Endodermal cell (in vitro differentiated cells): ENCODE results near the gene CD53. TPM values are rescaled to one million over a fixed set of nuclear protein-coding genes. Genes with fewer than 3 reads are reported as not detected.

Experiments
- DNase-seq: peaks from one replicate; pipeline ENCODE4 v3.0.0-alpha.2; 2017
- H3K27ac ChIP-seq: 2 replicates; pipeline ENCODE4 v1.5.1; 2013; ENCODE audit warnings: mild to moderate bottlenecking, low read depth, low read length, moderate library complexity
- H3K27me3 ChIP-seq: 2 replicates; pipeline ENCODE4 v1.6.1; 2013; ENCODE audit warnings: mild to moderate bottlenecking, low read length, moderate library complexity; ENCODE audit not compliant: insufficient read depth, control insufficient read depth, poor library complexity, severe bottlenecking
- H3K36me3 ChIP-seq: 2 replicates; pipeline ENCODE4 v1.7.0; 2013; ENCODE audit warnings: mild to moderate bottlenecking, low read length, moderate library complexity; ENCODE audit not compliant: control insufficient read depth, insufficient read depth
- H3K4me1 ChIP-seq: one replicate; pipeline ENCODE4 v1.7.0; 2013; ENCODE audit warnings: low read length; ENCODE audit not compliant: control insufficient read depth, insufficient read depth
- H3K4me3 ChIP-seq: 2 replicates; pipeline ENCODE4 v1.5.1; 2013; ENCODE audit warnings: mild to moderate bottlenecking, low read length, moderate library complexity
- H3K9ac ChIP-seq: 2 replicates; pipeline ENCODE4 v1.6.1; 2013; ENCODE audit warnings: mild to moderate bottlenecking, low read length, moderate library complexity; ENCODE audit not compliant: poor library complexity, severe bottlenecking; ENCODE audit errors: extremely low read depth
- H3K9me3 ChIP-seq: 2 replicates; pipeline ENCODE4 v1.6.1; 2013; ENCODE audit warnings: mild to moderate bottlenecking, low read length, moderate library complexity; ENCODE audit not compliant: control insufficient read depth
- H3K27ac Mint-ChIP-seq: 2 replicates; pipeline ENCODE4 v1.8.0; 2020; ENCODE audit warnings: mixed read lengths
- H3K27me3 Mint-ChIP-seq: 2 replicates; pipeline ENCODE4 v1.8.0; 2021; ENCODE audit warnings: mild to moderate bottlenecking, mixed read lengths; ENCODE audit not compliant: insufficient read depth
- H3K36me3 Mint-ChIP-seq: 2 replicates; pipeline ENCODE4 v1.8.0; 2020; ENCODE audit warnings: low read depth, mixed read lengths
- H3K4me1 Mint-ChIP-seq: 2 replicates; pipeline ENCODE4 v1.8.0; 2020; ENCODE audit warnings: mixed read lengths
- H3K4me3 Mint-ChIP-seq: 2 replicates; pipeline ENCODE4 v1.8.0; 2020; ENCODE audit warnings: mild to moderate bottlenecking, moderate library complexity, mixed read lengths
- H3K9me3 Mint-ChIP-seq: 2 replicates; pipeline ENCODE4 v1.8.0; 2020; ENCODE audit warnings: mild to moderate bottlenecking, mixed read lengths
- WGBS, 2 experiments: methylation state at CpG; one replicate each; pipeline versions ENCODE4 v1.1.5 to v1.1.7; 2013; ENCODE audit warnings: missing lambda C conversion rate in 2 of 2, mixed read lengths in 1 of 2; ENCODE audit not compliant: insufficient coverage in 1 of 2, insufficient read length in 1 of 2; 5-methylcytosine and 5-hydroxymethylcytosine counted together
- total RNA-seq, 2 donors: library from RNA; stranded (reverse); fragmentation: NEBNext Ultra II Directional in 1 of 2; extraction: Animal tissue kit (Norgen Biotek cat#: 25700) in 1 of 2; gene quantifications; 2 replicates in 1 of 2; 3 replicates in 1 of 2; pipeline ENCODE4 v1.2.1, GENCODE V29; 2021
- TF ChIP-seq, protein P1 (sequence below): fragments of 200-600 bp; sonication (generic); conservative IDR thresholded peaks from 2 replicates; pipeline ENCODE4 v1.5.0; 2021; ENCODE audit warnings: antibody characterized with exemption, mild to moderate bottlenecking

The CD53 gene
- total RNA-seq, 2 donors from 2014 or later: not detected

- H3K27ac Mint-ChIP-seq: no peak overlapping the region
These were observed 24.7 kb downstream of the CD53 start for GRCh38 chr1:110897681-110898080.

GRCh38 chr1:110898734-110899457 lies 25.9 kb downstream of the CD53 start:
- Histone ChIP-seq H3K4me1 (peaks cover 6% of the 10 kb centered on the region), H3K9me3 (no peaks in the 10 kb centered on the region), H3K9ac (no peak overlapping the region), H3K27ac (no peak overlapping the region), H3K4me3 (no peak overlapping the region), H3K36me3 (no peaks in the 10 kb centered on the region), H3K27me3 (no peaks in the 10 kb centered on the region)
- TF ChIP-seq, protein P1, sequence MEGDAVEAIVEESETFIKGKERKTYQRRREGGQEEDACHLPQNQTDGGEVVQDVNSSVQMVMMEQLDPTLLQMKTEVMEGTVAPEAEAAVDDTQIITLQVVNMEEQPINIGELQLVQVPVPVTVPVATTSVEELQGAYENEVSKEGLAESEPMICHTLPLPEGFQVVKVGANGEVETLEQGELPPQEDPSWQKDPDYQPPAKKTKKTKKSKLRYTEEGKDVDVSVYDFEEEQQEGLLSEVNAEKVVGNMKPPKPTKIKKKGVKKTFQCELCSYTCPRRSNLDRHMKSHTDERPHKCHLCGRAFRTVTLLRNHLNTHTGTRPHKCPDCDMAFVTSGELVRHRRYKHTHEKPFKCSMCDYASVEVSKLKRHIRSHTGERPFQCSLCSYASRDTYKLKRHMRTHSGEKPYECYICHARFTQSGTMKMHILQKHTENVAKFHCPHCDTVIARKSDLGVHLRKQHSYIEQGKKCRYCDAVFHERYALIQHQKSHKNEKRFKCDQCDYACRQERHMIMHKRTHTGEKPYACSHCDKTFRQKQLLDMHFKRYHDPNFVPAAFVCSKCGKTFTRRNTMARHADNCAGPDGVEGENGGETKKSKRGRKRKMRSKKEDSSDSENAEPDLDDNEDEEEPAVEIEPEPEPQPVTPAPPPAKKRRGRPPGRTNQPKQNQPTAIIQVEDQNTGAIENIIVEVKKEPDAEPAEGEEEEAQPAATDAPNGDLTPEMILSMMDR: no peak
- Mint-ChIP-seq H3K4me1 (no peaks in the 10 kb centered on the region), H3K27ac (no peak overlapping the region), H3K36me3 (no peaks in the 10 kb centered on the region), H3K4me3 (no peak overlapping the region), H3K9me3 (no peaks in the 10 kb centered on the region), H3K27me3 (no peaks in the 10 kb centered on the region)
- 83 to 88% methylated on average over 2 to 3 of the region's 3 CpGs for WGBS, 2 experiments
- DNase-seq: no peak

More at GRCh38 chr1:110897681-110898080, 24.7 kb downstream of the CD53 start:
- no peak overlapping the region for H3K27ac ChIP-seq
- H3K4me1 ChIP-seq: peaks cover 6% of the 10 kb centered on the region
- H3K9ac ChIP-seq: no peak overlapping the region
- no peaks in the 10 kb centered on the region for H3K9me3 Mint-ChIP-seq
- H3K36me3 Mint-ChIP-seq: no peaks in the 10 kb centered on the region
- no peaks in the 10 kb centered on the region for H3K9me3 ChIP-seq
- no peaks in the 10 kb centered on the region for H3K27me3 Mint-ChIP-seq
- TF ChIP-seq, protein P1: no peak
- H3K4me1 Mint-ChIP-seq: peaks cover 1% of the 10 kb centered on the region
- no peaks in the 10 kb centered on the region for H3K36me3 ChIP-seq
- no peak overlapping the region for H3K4me3 Mint-ChIP-seq
- DNase-seq: no peak
- H3K27me3 ChIP-seq: no peaks in the 10 kb centered on the region
- H3K4me3 ChIP-seq: no peak overlapping the region
- 77 to 100% methylated on average over 2 of the region's 2 CpGs for WGBS, 2 experiments

- H3K36me3 Mint-ChIP-seq: no peaks in the 10 kb centered on the region
These were observed 26.5 kb downstream of the CD53 start for GRCh38 chr1:110899458-110899843.

More at GRCh38 chr1:110899458-110899843, 26.5 kb downstream of the CD53 start:
- Histone ChIP-seq H3K9me3 (no peaks in the 10 kb centered on the region), H3K9ac (no peak overlapping the region), H3K36me3 (no peaks in the 10 kb centered on the region), H3K27ac (no peak overlapping the region), H3K4me1 (peaks cover 6% of the 10 kb centered on the region), H3K4me3 (no peak overlapping the region), H3K27me3 (no peaks in the 10 kb centered on the region)
- no peak overlapping the region for H3K4me3 Mint-ChIP-seq
- no peaks in the 10 kb centered on the region for H3K27me3 Mint-ChIP-seq
- no peaks in the 10 kb centered on the region for H3K9me3 Mint-ChIP-seq
- 95 to 100% methylated on average over 1 of the region's 1 CpG for WGBS, 2 experiments
- TF ChIP-seq, protein P1: no peak
- no peak for DNase-seq
- H3K27ac Mint-ChIP-seq: no peak overlapping the region
- H3K4me1 Mint-ChIP-seq: no peaks in the 10 kb centered on the region
